Stomach (tissue), 4 donors: Measurements from ENCODE around the gene DISC1.

Experiments used
- EP300 ChIP-seq: sonication (generic); formaldehyde crosslinking; IDR thresholded peaks from one replicate; pipeline ENCODE4 v1.6.1; 2017; ENCODE audit warnings: antibody characterized with exemption
- POLR2A ChIP-seq, 4 donors: fragments of 450-650 bp; IDR thresholded peaks; one replicate each; pipeline ENCODE4 v1.6.1; 2016; ENCODE audit warnings: antibody characterized with exemption in 4 of 4, control low read depth in 2 of 4, mild to moderate bottlenecking in 1 of 4, moderate library complexity in 1 of 4
- POLR2AphosphoS5 ChIP-seq, 3 donors: sonication (generic); formaldehyde crosslinking; IDR thresholded peaks; one replicate each; pipeline ENCODE4 v1.6.1; 2016; ENCODE audit warnings: antibody characterized with exemption in 3 of 3
- TF ChIP-seq, protein P1 (sequence below), 7 experiments: fragments of 450-650 bp in 4 of 7; fragments of 200-600 bp in 3 of 7; sonication (generic) in 3 of 7; IDR thresholded peaks; one replicate each; pipeline ENCODE4 v1.5.1; 2016 to 2019; ENCODE audit warnings: antibody characterized with exemption in 7 of 7, control low read depth in 2 of 7, mild to moderate bottlenecking in 1 of 7

DNA sequence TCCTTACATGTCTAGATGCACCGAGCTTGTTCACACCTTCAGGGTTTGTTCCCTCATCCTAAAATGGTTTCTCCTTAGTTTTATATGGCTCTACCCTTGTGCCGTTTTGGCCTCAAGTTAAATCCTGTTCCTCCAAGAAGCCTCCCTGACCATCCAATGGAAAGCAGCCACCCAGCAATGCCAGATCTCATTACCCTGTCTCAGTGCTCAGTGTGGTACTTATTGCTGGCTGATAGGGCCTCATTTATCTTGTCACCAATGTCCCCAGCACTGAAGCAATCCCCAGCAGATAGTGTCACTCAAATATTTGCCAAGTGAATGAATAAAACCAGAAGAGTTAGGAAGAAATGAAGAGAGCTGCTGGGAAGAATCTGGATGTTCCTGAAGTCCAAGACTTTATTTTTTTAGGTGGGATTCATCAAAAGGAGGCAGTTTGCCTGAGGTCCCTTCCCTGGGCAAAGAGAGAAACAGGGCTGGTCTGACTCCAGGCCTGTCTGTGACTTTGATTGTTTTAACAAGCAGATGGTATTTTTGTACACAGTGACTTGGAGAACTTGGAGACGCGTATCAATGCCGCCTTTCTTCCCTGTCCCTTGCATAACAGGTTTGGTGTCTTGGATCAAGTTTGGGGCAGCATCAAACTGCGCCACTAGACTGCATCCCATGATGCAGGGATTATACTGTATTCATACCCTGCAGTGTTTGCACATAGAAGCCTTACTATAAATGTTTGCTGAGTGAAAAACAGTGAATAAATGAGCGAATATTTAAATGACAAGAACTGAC lies 221.2 kb downstream of the DISC1 start:
- TF ChIP-seq, protein P1, sequence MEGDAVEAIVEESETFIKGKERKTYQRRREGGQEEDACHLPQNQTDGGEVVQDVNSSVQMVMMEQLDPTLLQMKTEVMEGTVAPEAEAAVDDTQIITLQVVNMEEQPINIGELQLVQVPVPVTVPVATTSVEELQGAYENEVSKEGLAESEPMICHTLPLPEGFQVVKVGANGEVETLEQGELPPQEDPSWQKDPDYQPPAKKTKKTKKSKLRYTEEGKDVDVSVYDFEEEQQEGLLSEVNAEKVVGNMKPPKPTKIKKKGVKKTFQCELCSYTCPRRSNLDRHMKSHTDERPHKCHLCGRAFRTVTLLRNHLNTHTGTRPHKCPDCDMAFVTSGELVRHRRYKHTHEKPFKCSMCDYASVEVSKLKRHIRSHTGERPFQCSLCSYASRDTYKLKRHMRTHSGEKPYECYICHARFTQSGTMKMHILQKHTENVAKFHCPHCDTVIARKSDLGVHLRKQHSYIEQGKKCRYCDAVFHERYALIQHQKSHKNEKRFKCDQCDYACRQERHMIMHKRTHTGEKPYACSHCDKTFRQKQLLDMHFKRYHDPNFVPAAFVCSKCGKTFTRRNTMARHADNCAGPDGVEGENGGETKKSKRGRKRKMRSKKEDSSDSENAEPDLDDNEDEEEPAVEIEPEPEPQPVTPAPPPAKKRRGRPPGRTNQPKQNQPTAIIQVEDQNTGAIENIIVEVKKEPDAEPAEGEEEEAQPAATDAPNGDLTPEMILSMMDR (IDR thresholded peaks at IDR 0.05), result no peak
- TF ChIP-seq POLR2AphosphoS5 (IDR thresholded peaks at IDR 0.05), result no peak
- no peak for TF ChIP-seq POLR2A (IDR thresholded peaks at IDR 0.05)
- TF ChIP-seq EP300, result no peak
